ENCODE data around the gene CEP128.

CEP128 gene

DNA sequence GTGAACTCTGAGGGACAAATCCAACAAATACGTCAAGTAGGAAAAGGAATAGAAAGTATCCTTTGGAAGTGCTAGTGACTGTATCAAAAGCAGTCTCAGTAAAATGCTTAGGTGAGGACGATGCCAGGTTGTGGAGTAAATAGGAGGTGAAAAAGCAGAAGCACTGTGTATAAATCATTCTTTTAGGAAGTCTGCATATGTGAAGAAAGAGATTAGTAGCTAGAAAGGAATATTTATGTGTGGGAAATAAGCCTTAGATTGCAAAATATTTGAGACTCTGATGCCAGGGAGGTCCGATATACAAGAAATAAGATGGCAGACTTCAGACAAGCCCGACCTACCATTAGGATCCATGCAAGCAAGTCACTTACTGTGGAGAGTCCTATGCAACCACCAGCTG is 7.9 kb downstream of the CEP128 start:
- H3K27ac ChIP-seq, result no peak overlapping the region
- TF ChIP-seq, protein P1, sequence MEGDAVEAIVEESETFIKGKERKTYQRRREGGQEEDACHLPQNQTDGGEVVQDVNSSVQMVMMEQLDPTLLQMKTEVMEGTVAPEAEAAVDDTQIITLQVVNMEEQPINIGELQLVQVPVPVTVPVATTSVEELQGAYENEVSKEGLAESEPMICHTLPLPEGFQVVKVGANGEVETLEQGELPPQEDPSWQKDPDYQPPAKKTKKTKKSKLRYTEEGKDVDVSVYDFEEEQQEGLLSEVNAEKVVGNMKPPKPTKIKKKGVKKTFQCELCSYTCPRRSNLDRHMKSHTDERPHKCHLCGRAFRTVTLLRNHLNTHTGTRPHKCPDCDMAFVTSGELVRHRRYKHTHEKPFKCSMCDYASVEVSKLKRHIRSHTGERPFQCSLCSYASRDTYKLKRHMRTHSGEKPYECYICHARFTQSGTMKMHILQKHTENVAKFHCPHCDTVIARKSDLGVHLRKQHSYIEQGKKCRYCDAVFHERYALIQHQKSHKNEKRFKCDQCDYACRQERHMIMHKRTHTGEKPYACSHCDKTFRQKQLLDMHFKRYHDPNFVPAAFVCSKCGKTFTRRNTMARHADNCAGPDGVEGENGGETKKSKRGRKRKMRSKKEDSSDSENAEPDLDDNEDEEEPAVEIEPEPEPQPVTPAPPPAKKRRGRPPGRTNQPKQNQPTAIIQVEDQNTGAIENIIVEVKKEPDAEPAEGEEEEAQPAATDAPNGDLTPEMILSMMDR (conservative IDR thresholded peaks at IDR 0.05), result no peak

DNA sequence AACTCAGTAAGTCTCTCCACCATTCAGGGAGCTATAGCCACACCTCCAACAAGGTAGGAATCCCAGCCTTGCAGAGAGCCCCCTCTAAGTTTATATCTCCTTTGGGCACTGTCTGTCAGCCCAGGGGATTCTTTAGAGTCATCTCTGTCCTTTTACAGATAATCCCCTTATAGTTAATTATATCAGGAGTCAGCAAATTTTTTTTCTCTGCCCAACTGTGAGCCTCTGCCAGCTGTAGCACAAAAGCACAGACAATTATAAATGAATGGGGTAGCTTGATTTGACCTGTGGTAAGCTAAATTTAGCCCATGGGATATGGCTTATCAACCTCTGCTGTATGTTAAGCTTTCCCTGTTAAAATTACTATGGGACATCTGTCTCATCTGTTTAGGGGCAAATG is 8.3 kb downstream of the CEP128 start:
- no peak overlapping the region for H3K27ac ChIP-seq
- TF ChIP-seq, protein P1 (conservative IDR thresholded peaks at IDR 0.05), result no peak

DNA sequence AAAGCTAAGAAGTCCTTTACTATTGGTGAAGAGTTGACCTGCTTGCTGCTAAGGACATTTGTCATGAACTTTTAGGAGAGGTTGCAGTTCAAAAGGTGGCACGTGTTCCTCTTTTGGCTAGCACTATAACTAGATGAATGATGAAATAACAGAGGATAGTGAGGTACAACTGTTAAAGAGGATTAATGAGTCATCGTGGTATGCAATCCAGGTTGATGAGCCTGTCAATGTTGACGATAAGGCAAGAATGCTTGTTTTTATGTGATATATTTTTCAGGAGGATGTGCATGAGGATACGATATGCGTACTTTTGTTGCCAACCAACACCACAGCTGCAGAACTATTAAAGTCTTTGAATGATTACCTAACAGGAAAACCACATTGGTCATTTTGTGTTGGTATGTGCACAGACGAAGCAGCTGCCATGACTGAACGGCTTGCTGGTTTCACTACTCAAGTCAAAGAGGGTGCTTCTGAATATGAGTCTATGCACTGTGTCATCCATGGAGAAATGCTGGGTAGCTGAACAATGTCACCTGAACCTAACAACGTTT is 10.6 kb downstream of the CEP128 start:
- TF ChIP-seq, protein P1 (conservative IDR thresholded peaks at IDR 0.05), result no peak
- no peak overlapping the region; the same call in 1 of the 2 replicates for H3K27ac ChIP-seq

DNA sequence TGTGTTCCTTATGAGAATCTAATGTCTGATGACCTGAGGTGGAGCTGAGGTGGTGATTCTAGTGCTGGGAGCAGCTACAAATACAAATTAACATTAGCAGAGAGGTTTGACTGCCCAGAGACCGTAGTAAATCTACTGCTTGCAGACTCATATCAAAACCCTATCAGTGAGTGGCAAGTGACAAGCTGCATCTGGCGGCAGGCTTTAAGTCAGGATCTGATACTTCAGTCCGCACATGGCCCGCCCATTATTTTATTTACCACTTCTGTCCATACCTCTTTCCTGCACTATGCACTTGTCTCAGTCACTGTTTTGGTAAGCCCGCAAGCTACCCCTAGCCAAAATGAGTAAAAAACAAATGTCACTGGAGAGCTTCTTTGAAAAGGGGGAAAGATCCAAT is 11.4 kb downstream of the CEP128 start:
- TF ChIP-seq, protein P1 (conservative IDR thresholded peaks at IDR 0.05), result no peak
- H3K27ac ChIP-seq, result no peak overlapping the region

DNA sequence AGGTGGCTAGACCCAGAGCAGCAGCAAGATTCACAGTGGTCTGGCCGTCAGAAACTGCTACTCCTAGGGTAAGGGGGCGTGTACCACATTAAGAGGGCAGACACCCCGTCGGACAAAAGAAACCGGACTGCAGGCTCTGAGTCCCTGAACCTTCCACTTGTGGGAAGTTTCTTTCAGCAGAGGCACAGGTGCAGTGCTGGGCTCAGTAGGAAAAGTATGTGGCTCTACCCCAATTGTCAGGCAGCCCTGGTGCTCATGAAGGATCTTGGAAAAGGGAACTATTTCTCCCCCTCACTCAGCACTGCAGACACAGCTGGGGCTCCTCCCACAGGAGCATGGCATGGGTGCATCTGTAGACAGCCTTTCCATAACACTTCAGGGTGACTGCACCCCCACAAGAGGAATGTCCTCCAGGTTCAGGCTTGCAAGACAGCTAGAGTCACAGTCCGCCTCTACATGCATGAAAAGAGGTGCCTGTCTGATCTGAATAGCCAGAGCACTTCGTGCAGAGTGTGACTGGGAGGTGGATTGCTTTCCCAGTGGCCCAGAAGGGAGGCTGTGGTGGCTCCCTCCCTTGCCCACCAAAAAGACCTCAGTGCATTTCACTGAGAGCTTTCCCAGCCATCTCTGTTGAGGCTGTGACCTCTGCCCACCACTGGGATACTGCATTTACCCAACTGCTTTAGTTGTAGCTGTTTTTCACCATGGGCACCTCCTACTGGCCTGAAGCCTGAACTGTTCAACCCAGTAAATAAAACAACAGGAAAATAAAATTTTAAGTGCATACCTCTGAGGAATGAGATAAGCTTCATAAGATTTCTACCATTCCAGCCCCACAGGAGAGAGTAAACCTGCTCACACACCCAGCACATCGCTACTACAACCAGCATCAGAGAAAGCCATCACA is 14.2 kb downstream of the CEP128 start:
- TF ChIP-seq, protein P1 (conservative IDR thresholded peaks at IDR 0.05), result no peak
- H3K27ac ChIP-seq, result no peak overlapping the region

DNA sequence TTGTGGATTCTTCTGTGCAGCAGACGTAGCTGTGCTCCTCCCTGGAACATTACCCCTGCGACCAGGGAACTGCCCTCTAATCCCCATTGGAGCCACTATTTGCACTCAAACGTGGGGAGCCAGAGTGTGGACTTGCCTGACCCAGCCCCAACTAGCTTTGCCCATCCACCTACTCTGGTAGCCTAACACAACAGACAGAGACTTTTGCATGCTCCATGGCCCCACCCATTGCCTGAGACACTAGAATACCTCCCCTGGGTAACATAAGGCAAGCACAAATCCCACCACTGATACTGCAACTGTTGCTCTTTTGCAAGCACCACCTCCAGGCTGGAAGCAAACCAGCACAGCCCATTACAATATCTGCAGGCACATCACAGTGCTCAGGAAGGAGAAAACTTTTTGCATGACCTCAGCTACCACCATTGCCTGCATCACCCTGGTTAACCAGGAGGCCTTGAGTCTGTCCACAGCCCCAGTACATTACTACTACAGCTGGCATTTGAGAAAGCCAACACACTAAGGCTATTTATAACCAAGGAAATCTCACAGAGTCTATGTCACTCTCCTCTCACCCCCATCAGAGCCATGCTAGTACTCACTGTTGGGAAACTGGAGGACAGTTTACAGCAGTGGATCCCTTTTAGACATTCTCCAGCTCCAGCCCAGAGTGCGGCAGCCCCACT is 15.0 kb downstream of the CEP128 start:
- no peak overlapping the region for H3K27ac ChIP-seq
- TF ChIP-seq, protein P1 (conservative IDR thresholded peaks at IDR 0.05), result no peak
